HEK293 (cell line): ENCODE data around the gene PACSIN2.

ENCODE experiments used
- CTCF ChIA-PET: fragments of 350-600 bp; formaldehyde crosslinking; extraction: SDS; loops from one replicate; lab custom pipeline; 2021; ENCODE audit warnings: antibody characterized with exemption; lab: Yijun Ruan, JAX
- POLR2A ChIA-PET: fragments of 300-600 bp; formaldehyde crosslinking; extraction: SDS; loops from one replicate; lab custom pipeline; 2020; ENCODE audit warnings: antibody characterized with exemption, inconsistent platforms; lab: Yijun Ruan, JAX
- H3K27ac ChIP-seq: fragments of 200-500 bp; sonication (Bioruptor generic); 2 replicates; pipeline ENCODE4 v1.5.1; 2014; ENCODE audit warnings: low read depth, low read length, control low read depth, inconsistent platforms; ENCODE audit errors: extremely low read depth
- H3K36me3 ChIP-seq, 2 experiments: fragments of 200-500 bp in 1 of 2; sonication (Bioruptor generic) in 1 of 2; 1 replicate in 1 of 2; 2 replicates in 1 of 2; pipeline ENCODE4 v1.5.1; 2014 to 2017; ENCODE audit warnings: inconsistent platforms in 2 of 2, low read length in 2 of 2; ENCODE audit not compliant: control insufficient read depth in 2 of 2, insufficient read depth in 1 of 2
- H3K4me1 ChIP-seq: fragments of 200-500 bp; sonication (Bioruptor generic); 2 replicates; pipeline ENCODE4 v1.5.1; 2014; ENCODE audit warnings: mild to moderate bottlenecking, low read length, inconsistent platforms; ENCODE audit not compliant: control insufficient read depth, insufficient read depth
- H3K4me3 ChIP-seq: 2 replicates; pipeline ENCODE4 v1.5.1; 2011; ENCODE audit warnings: low read depth, mild to moderate bottlenecking, control low read depth, low read length, moderate library complexity
- H3K9me3 ChIP-seq: fragments of 200-500 bp; sonication (Bioruptor generic); 2 replicates; pipeline ENCODE4 v1.5.1; 2014; ENCODE audit warnings: low read depth, low read length, inconsistent platforms; ENCODE audit not compliant: control insufficient read depth, insufficient read depth
- GFI1B ChIP-seq: fragments of 450-650 bp; formaldehyde crosslinking; IDR thresholded peaks from 2 replicates; pipeline ENCODE4 v1.5.1; 2016; ENCODE audit warnings: missing biosample characterization, missing genetic modification characterization
- MEIS1 ChIP-seq: sonication (generic); formaldehyde crosslinking; IDR thresholded peaks from 2 replicates; pipeline ENCODE4 v1.8.1; 2022; ENCODE audit warnings: missing genetic modification reagents, mild to moderate bottlenecking, borderline replicate concordance
- PRDM1 ChIP-seq: fragments of 450-650 bp; formaldehyde crosslinking; IDR thresholded peaks from 2 replicates; pipeline ENCODE4; 2016; ENCODE audit warnings: missing biosample characterization, missing genetic modification characterization
- PRDM2 ChIP-seq: fragments of 450-650 bp; formaldehyde crosslinking; IDR thresholded peaks from 2 replicates; pipeline ENCODE4 v1.5.1; 2016; ENCODE audit warnings: missing biosample characterization, missing genetic modification characterization, borderline replicate concordance
- RBAK ChIP-seq: fragments of 450-650 bp; formaldehyde crosslinking; IDR thresholded peaks from 2 replicates; pipeline ENCODE4 v1.5.1; 2016; ENCODE audit warnings: missing biosample characterization, missing genetic modification characterization
- SP7 ChIP-seq: fragments of 450-650 bp; formaldehyde crosslinking; IDR thresholded peaks from 2 replicates; pipeline ENCODE4 v1.5.1; 2016; ENCODE audit warnings: missing biosample characterization, missing genetic modification characterization
- ZFHX2 ChIP-seq: fragments of 450-650 bp; formaldehyde crosslinking; conservative IDR thresholded peaks from 2 replicates; pipeline ENCODE4 v1.5.1; 2016; ENCODE audit warnings: missing biosample characterization, missing genetic modification characterization
- ZIC2 ChIP-seq: fragments of 450-650 bp; formaldehyde crosslinking; IDR thresholded peaks from 2 replicates; pipeline ENCODE4 v1.5.1; 2016; ENCODE audit warnings: missing biosample characterization, missing genetic modification characterization
- ZNF121 ChIP-seq: fragments of 450-650 bp; formaldehyde crosslinking; IDR thresholded peaks from 2 replicates; pipeline ENCODE4 v1.5.1; 2016; ENCODE audit warnings: missing biosample characterization, missing genetic modification characterization
- ZNF266 ChIP-seq: fragments of 450-650 bp; formaldehyde crosslinking; IDR thresholded peaks from 2 replicates; pipeline ENCODE4 v1.5.1; 2016; ENCODE audit warnings: missing biosample characterization, missing genetic modification characterization, low read depth
- ZNF274 ChIP-seq, 2 experiments: fragments of 200-500 bp in 1 of 2; fragments of 450-650 bp in 1 of 2; sonication (Bioruptor generic) in 1 of 2; formaldehyde crosslinking in 1 of 2; IDR thresholded peaks; 2 replicates each; pipeline versions ENCODE4 v1.5.1 to v1.6.1; 2014 to 2016; ENCODE audit warnings: borderline replicate concordance in 1 of 2, inconsistent platforms in 1 of 2, low read length in 1 of 2, missing biosample characterization in 1 of 2, missing genetic modification characterization in 1 of 2
- ZNF362 ChIP-seq: fragments of 450-650 bp; formaldehyde crosslinking; IDR thresholded peaks from 2 replicates; pipeline ENCODE4 v1.5.1; 2016; ENCODE audit warnings: missing biosample characterization, missing genetic modification characterization
- ZNF366 ChIP-seq: fragments of 450-650 bp; formaldehyde crosslinking; conservative IDR thresholded peaks from 2 replicates; pipeline ENCODE4 v1.5.1; 2016; ENCODE audit warnings: missing biosample characterization, missing genetic modification characterization
- ZNF394 ChIP-seq: fragments of 450-650 bp; formaldehyde crosslinking; IDR thresholded peaks from 2 replicates; pipeline ENCODE4 v1.5.1; 2016; ENCODE audit warnings: missing biosample characterization, missing genetic modification characterization, mild to moderate bottlenecking, moderate library complexity, borderline replicate concordance
- TF ChIP-seq, protein P1 (sequence below): fragments of 450-650 bp; formaldehyde crosslinking; IDR thresholded peaks from 2 replicates; pipeline ENCODE4 v1.5.1; 2016; ENCODE audit warnings: missing biosample characterization, missing genetic modification characterization, low read depth
- TF ChIP-seq, protein P2 (sequence below): fragments of 450-650 bp; formaldehyde crosslinking; IDR thresholded peaks from 2 replicates; pipeline ENCODE4 v1.5.1; 2017; ENCODE audit warnings: missing biosample characterization, missing genetic modification characterization

PACSIN2 gene

DNA sequence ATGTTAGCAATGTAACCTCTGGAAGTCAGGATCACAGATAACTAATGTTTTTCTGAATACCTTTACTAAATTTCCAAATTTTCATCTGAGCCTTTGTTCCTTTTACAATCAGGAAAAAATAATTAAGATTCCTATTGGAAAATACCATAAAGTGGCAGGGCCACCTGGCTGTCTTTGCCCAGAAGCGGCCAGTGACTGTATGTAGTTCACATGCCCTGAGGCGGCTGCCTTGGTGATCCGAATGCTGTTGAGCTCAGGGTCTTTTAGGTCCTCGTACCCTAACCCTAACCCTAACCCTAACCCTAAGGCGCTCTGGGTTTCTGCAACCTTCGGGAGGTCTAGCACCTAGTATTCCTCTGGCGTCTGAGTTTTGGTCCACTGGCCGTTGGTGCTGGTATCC, 149.4 kb downstream of the PACSIN2 start (continued):
- TF ChIP-seq PRDM2 (no peak), ZFHX2 (tag by site-specific recombination) (no peak), GFI1B (tag by site-specific recombination) (no peak), SP7 (tag by site-specific recombination) (no peak), MEIS1 (CRISPR knock-in tag) (no peak)

- Histone ChIP-seq H3K36me3 (no peaks in the 10 kb centered on the region), H3K9me3 (no peaks in the 10 kb centered on the region), H3K4me1 (no peaks in the 10 kb centered on the region), H3K27ac (no peak overlapping the region), H3K4me3 (no peak overlapping the region)
- 0 out of 2 replicates have a peak, but pooled peaks have one; percentile 20 for TF ChIP-seq ZNF366
- TF ChIP-seq ZNF362, result peak; percentile 71; the same call in 1 of the 2 replicates
- TF ChIP-seq PRDM1 (tag by site-specific recombination), result 0 out of 2 replicates have a peak, but pooled peaks have one; percentile 23
- no peak for TF ChIP-seq ZNF394 (tag by site-specific recombination)
- 0 out of 2 replicates have a peak, but pooled peaks have one; percentile 4 for TF ChIP-seq ZFHX2 (tag by site-specific recombination)
- no peak for TF ChIP-seq ZNF274 (IDR thresholded peaks at IDR 0.05; ENCODE audit: low read length)
- no peak for TF ChIP-seq ZNF274 (tag by site-specific recombination; IDR thresholded peaks at IDR 0.05; ENCODE audit: borderline replicate concordance)
- peak; percentile 73 for TF ChIP-seq ZIC2 (tag by site-specific recombination)
- POLR2A ChIA-PET, result interaction anchor here (0.7 kb wide), 1 partner anchor 55 kb away, joined by 5 read pairs; no protein-coding TSS in a partner anchor
- CTCF ChIA-PET, result interaction anchor here (0.6 to 1.5 kb wide), 3 partner anchors 12 to 197 kb away, joined by 3 to 4 read pairs (median 3); no protein-coding TSS in a partner anchor
Measured at GRCh38 chr22:42863349-42863961, 151.5 kb downstream of the PACSIN2 start.

- POLR2A ChIA-PET, result interaction anchor here (0.7 kb wide), 1 partner anchor 412 kb away, joined by 6 read pairs; no protein-coding TSS in a partner anchor
- H3K36me3 ChIP-seq, result no peaks in the 10 kb centered on the region
- no peak overlapping the region for H3K4me3 ChIP-seq
- H3K9me3 ChIP-seq, result no peaks in the 10 kb centered on the region
- no peak overlapping the region for H3K27ac ChIP-seq
- H3K4me1 ChIP-seq, result no peaks in the 10 kb centered on the region
- CTCF ChIA-PET, result interaction anchor here (0.7 kb wide), 1 partner anchor 233 kb away, joined by 4 read pairs; no protein-coding TSS in a partner anchor
- TF ChIP-seq, protein P1, sequence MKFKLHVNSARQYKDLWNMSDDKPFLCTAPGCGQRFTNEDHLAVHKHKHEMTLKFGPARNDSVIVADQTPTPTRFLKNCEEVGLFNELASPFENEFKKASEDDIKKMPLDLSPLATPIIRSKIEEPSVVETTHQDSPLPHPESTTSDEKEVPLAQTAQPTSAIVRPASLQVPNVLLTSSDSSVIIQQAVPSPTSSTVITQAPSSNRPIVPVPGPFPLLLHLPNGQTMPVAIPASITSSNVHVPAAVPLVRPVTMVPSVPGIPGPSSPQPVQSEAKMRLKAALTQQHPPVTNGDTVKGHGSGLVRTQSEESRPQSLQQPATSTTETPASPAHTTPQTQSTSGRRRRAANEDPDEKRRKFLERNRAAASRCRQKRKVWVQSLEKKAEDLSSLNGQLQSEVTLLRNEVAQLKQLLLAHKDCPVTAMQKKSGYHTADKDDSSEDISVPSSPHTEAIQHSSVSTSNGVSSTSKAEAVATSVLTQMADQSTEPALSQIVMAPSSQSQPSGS (tag by site-specific recombination), result no peak
- TF ChIP-seq, protein P2, sequence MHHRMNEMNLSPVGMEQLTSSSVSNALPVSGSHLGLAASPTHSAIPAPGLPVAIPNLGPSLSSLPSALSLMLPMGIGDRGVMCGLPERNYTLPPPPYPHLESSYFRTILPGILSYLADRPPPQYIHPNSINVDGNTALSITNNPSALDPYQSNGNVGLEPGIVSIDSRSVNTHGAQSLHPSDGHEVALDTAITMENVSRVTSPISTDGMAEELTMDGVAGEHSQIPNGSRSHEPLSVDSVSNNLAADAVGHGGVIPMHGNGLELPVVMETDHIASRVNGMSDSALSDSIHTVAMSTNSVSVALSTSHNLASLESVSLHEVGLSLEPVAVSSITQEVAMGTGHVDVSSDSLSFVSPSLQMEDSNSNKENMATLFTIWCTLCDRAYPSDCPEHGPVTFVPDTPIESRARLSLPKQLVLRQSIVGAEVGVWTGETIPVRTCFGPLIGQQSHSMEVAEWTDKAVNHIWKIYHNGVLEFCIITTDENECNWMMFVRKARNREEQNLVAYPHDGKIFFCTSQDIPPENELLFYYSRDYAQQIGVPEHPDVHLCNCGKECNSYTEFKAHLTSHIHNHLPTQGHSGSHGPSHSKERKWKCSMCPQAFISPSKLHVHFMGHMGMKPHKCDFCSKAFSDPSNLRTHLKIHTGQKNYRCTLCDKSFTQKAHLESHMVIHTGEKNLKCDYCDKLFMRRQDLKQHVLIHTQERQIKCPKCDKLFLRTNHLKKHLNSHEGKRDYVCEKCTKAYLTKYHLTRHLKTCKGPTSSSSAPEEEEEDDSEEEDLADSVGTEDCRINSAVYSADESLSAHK (tag by site-specific recombination), result no peak
- TF ChIP-seq RBAK (tag by site-specific recombination) (no peak), ZNF266 (tag by site-specific recombination) (no peak), ZNF121 (tag by site-specific recombination) (peak; percentile 90; the same call in 1 of the 2 replicates)
Measured at GRCh38 chr22:42862045-42862734, 152.8 kb downstream of the PACSIN2 start.
